A549 (cell line): ENCODE measurements around the gene ZG16. TPM values are rescaled to one million over a fixed set of nuclear protein-coding genes. Genes with fewer than 3 reads are reported as not detected.
A peak's percentile ranks its signal among the peaks of the same experiment; 100 is the strongest.

ENCODE experiments used
- ATAC-seq, 2 experiments: fragments of 200-7000 bp in 1 of 2; fragments of >200 bp in 1 of 2; cut with Nextera tagmentation in 1 of 2; cut with Tn5 transposase in 1 of 2; 3 replicates each; pipeline versions ENCODE4 v1.8.0 to v1.9.1; 2018 to 2020; ENCODE audit warnings: mild to moderate bottlenecking in 1 of 2, moderate library complexity in 1 of 2
- CTCF ChIA-PET: fragments of 300-600 bp; sonication (Branson Sonifier 250); formaldehyde crosslinking; extraction: SDS; loops from one replicate; lab custom pipeline; 2021; ENCODE audit warnings: antibody characterized with exemption, inconsistent platforms; lab: Yijun Ruan, JAX
- POLR2A ChIA-PET: fragments of 350-600 bp; formaldehyde crosslinking; extraction: SDS; loops from one replicate; lab custom pipeline; 2021; ENCODE audit warnings: antibody characterized with exemption, inconsistent platforms; lab: Yijun Ruan, JAX
- DNase-seq, 2 experiments: peaks; one replicate each; pipeline versions ENCODE4 v3.0.0 to v3.0.0-alpha.2; 2011 to 2016; ENCODE audit warnings: low read depth in 1 of 2, low spot score in 1 of 2
- FAIRE-seq: peaks from 2 replicates; lab custom pipeline; 2011; peaks lifted over from hg19 to GRCh38; lab: Jason Lieb, UNC
- H3K27ac ChIP-seq, 2 experiments: fragments of >200 bp; sonication (Bioruptor Twin); formaldehyde crosslinking; 3 replicates each; pipeline ENCODE4 v1.5.1; 2016 to 2017
- H3K4me1 ChIP-seq: fragments of >200 bp; sonication (Bioruptor Twin); formaldehyde crosslinking; 3 replicates; pipeline ENCODE4 v1.6.1; 2016
- H3K4me2 ChIP-seq: fragments of >200 bp; sonication (Bioruptor Twin); formaldehyde crosslinking; 3 replicates; pipeline ENCODE4 v1.6.1; 2016
- H3K4me3 ChIP-seq: fragments of >200 bp; sonication (Bioruptor Twin); formaldehyde crosslinking; 3 replicates; pipeline ENCODE4 v1.5.1; 2016
- H3K9me3 ChIP-seq: fragments of >200 bp; sonication (Bioruptor Twin); formaldehyde crosslinking; 3 replicates; pipeline ENCODE4 v1.6.1; 2016
- E2F6 ChIP-seq: IDR thresholded peaks from 2 replicates; pipeline ENCODE4 v1.6.1; 2012; ENCODE audit warnings: low read depth, borderline replicate concordance
- EHMT2 ChIP-seq: fragments of 200-600 bp; sonication (generic); IDR thresholded peaks from 2 replicates; pipeline ENCODE4 v1.6.1; 2016; ENCODE audit warnings: antibody characterized with exemption, low read depth, mild to moderate bottlenecking, moderate library complexity
- EP300 ChIP-seq, 2 experiments: fragments of >200 bp; sonication (Bioruptor Twin); formaldehyde crosslinking; IDR thresholded peaks; 2 replicates in 1 of 2; 3 replicates in 1 of 2; pipeline ENCODE4 v1.6.1; 2016 to 2017
- ESRRA ChIP-seq: fragments of 150-350 bp; IDR thresholded peaks from 2 replicates; pipeline ENCODE4 v1.6.1; 2014; ENCODE audit warnings: mild to moderate bottlenecking, low read length, borderline replicate concordance
- HDAC2 ChIP-seq: fragments of 200-600 bp; sonication (generic); IDR thresholded peaks from 2 replicates; pipeline ENCODE4 v1.6.1; 2016
- HES2 ChIP-seq: fragments of >200 bp; sonication (Bioruptor Twin); formaldehyde crosslinking; IDR thresholded peaks from 2 replicates; pipeline ENCODE4 v1.6.1; 2016
- KDM5A ChIP-seq: fragments of 200-600 bp; sonication (generic); IDR thresholded peaks from 2 replicates; pipeline ENCODE4 v1.6.1; 2016; ENCODE audit warnings: antibody characterized with exemption, mild to moderate bottlenecking
- MYC ChIP-seq: IDR thresholded peaks from 2 replicates; pipeline ENCODE4 v1.6.1; 2012; ENCODE audit warnings: mild to moderate bottlenecking, inconsistent platforms, low read length, improper control_type of control experiment, borderline replicate concordance
- NPAS2 ChIP-seq: fragments of 250-450 bp; sonication (Bioruptor Pico); IDR thresholded peaks from 2 replicates; pipeline ENCODE4 v1.8.0; 2022; ENCODE audit warnings: mild to moderate bottlenecking, moderate library complexity, borderline replicate concordance
- NR3C1 ChIP-seq: fragments of >200 bp; sonication (Bioruptor Twin); formaldehyde crosslinking; IDR thresholded peaks from 3 replicates; pipeline ENCODE4 v1.6.1; 2017
- PHF8 ChIP-seq: fragments of 200-600 bp; sonication (generic); IDR thresholded peaks from 2 replicates; pipeline ENCODE4 v1.6.1; 2016; ENCODE audit warnings: low read depth, mild to moderate bottlenecking, antibody characterized with exemption, moderate library complexity, borderline replicate concordance
- POLR2A ChIP-seq: IDR thresholded peaks from 2 replicates; pipeline ENCODE4 v1.6.1; 2012; ENCODE audit warnings: mild to moderate bottlenecking, low read length
- POLR2AphosphoS2 ChIP-seq: conservative IDR thresholded peaks from 2 replicates; pipeline ENCODE4 v1.6.1; 2012; ENCODE audit warnings: low read length, improper control_type of control experiment, inconsistent platforms
- RFX5 ChIP-seq: fragments of 450-650 bp; IDR thresholded peaks from 2 replicates; pipeline ENCODE4 v1.7.1; 2014; ENCODE audit warnings: antibody characterized with exemption, mild to moderate bottlenecking, moderate library complexity
- RNF2 ChIP-seq: fragments of 200-600 bp; sonication (generic); IDR thresholded peaks from 2 replicates; pipeline ENCODE4 v1.6.1; 2016; ENCODE audit warnings: low read depth, mild to moderate bottlenecking, antibody characterized with exemption, moderate library complexity, borderline replicate concordance
- SMC3 ChIP-seq: fragments of >200 bp; sonication (Bioruptor Twin); formaldehyde crosslinking; IDR thresholded peaks from 3 replicates; pipeline ENCODE4 v1.6.1; 2018; ENCODE audit warnings: inconsistent platforms
- SREBF2 ChIP-seq: fragments of 450-650 bp; IDR thresholded peaks from 2 replicates; pipeline ENCODE4 v1.6.1; 2014; ENCODE audit warnings: mild to moderate bottlenecking, moderate library complexity
- ZC3H11A ChIP-seq: fragments of 450-650 bp; IDR thresholded peaks from 2 replicates; pipeline ENCODE4 v1.6.1; 2014; ENCODE audit warnings: antibody characterized with exemption, mild to moderate bottlenecking
- ZFP36 ChIP-seq: fragments of 450-650 bp; IDR thresholded peaks from 2 replicates; pipeline ENCODE4 v1.6.1; 2014; ENCODE audit warnings: borderline replicate concordance; ENCODE audit not compliant: partially characterized antibody
- ZNF302 ChIP-seq: fragments of 250-450 bp; sonication (Bioruptor Pico); IDR thresholded peaks from 2 replicates; pipeline ENCODE4 v1.9.0; 2021; ENCODE audit warnings: inconsistent platforms, mild to moderate bottlenecking, moderate library complexity
- WGBS: methylation state at CpG from one replicate; pipeline ENCODE4 v1.1.6; 2017; ENCODE audit errors: missing lambda C conversion rate; 5-methylcytosine and 5-hydroxymethylcytosine counted together
- polyA plus RNA-seq, 4 experiments: library from polyadenylated mRNA; depleted of rRNA in 3 of 4; stranded (reverse); fragments of >200 nt; fragmentation: RNase III in 1 of 4; extraction: RNeasy Plus Mini Kit Qiagen cat#74134 plus additional on column Dnase treatment in 1 of 4; gene quantifications; 2 replicates in 3 of 4; 3 replicates in 1 of 4; pipeline ENCODE4 v1.2.3, GENCODE V29; 2011 to 2017
- TF ChIP-seq, protein P1 (sequence below): IDR thresholded peaks from 2 replicates; pipeline ENCODE4 v1.6.1; 2012
- TF ChIP-seq, protein P2 (sequence below): IDR thresholded peaks from 2 replicates; pipeline ENCODE4 v1.6.1; 2012
- TF ChIP-seq, protein P3 (sequence below): fragments of >200 bp; sonication (Bioruptor Twin); formaldehyde crosslinking; IDR thresholded peaks from 3 replicates; pipeline ENCODE4 v1.6.1; 2016
- TF ChIP-seq, protein P4 (sequence below): fragments of 200-600 bp; sonication (generic); IDR thresholded peaks from 2 replicates; pipeline ENCODE4 v1.6.1; 2016; ENCODE audit warnings: antibody characterized with exemption, mild to moderate bottlenecking, moderate library complexity

The ZG16 gene
- polyA plus RNA-seq, 2 of the 4 experiments (the other 2 are of a cell fraction): not detected

GRCh38 chr16:29806641-29807425 lies 28.8 kb downstream of the ZG16 start:
- Histone ChIP-seq H3K4me3 (peak overlapping the region; percentile 90), H3K4me2 (peak overlapping the region; percentile 94), H3K27ac (peak overlapping the region; percentile 98 to 99), H3K4me1 (peaks cover 44% of the 10 kb centered on the region), H3K9me3 (no peaks in the 10 kb centered on the region)
- peak; percentile 31; the same call in 1 of the 2 replicates for TF ChIP-seq POLR2A
- TF ChIP-seq NPAS2: no peak
- TF ChIP-seq, protein P1, sequence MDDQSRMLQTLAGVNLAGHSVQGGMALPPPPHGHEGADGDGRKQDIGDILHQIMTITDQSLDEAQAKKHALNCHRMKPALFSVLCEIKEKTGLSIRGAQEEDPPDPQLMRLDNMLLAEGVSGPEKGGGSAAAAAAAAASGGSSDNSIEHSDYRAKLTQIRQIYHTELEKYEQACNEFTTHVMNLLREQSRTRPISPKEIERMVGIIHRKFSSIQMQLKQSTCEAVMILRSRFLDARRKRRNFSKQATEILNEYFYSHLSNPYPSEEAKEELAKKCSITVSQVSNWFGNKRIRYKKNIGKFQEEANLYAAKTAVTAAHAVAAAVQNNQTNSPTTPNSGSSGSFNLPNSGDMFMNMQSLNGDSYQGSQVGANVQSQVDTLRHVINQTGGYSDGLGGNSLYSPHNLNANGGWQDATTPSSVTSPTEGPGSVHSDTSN: 0 out of 2 replicates have a peak, but pooled peaks have one; percentile 22
- TF ChIP-seq, protein P2, sequence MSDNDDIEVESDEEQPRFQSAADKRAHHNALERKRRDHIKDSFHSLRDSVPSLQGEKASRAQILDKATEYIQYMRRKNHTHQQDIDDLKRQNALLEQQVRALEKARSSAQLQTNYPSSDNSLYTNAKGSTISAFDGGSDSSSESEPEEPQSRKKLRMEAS: peak; percentile 74
- peak; percentile 73 for TF ChIP-seq E2F6
- TF ChIP-seq, protein P3, sequence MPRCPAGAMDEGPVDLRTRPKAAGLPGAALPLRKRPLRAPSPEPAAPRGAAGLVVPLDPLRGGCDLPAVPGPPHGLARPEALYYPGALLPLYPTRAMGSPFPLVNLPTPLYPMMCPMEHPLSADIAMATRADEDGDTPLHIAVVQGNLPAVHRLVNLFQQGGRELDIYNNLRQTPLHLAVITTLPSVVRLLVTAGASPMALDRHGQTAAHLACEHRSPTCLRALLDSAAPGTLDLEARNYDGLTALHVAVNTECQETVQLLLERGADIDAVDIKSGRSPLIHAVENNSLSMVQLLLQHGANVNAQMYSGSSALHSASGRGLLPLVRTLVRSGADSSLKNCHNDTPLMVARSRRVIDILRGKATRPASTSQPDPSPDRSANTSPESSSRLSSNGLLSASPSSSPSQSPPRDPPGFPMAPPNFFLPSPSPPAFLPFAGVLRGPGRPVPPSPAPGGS: peak; percentile 26; the same call in 1 of the 3 replicates
- TF ChIP-seq ZNF302 (CRISPR knock-in tag): no peak
- no peak for TF ChIP-seq POLR2AphosphoS2
- ATAC-seq (peak in 1 of 2 experiments; percentile 2; a peak in 2 of 6 replicates), DNase-seq (peak in 1 of 2 experiments; percentile 88), FAIRE-seq (no peak)
- WGBS: no CpG with 5 or more reads among the region's 99 CpGs
- ChIA-PET CTCF (interaction anchor here (0.8 to 24.4 kb wide), 25 partner anchors 8 to 235 kb away, joined by 3 to 568 read pairs (median 4); partner anchors contain the start of genes ASPHD1, KIF22, MVP and PAGR1), POLR2A (interaction anchor here (0.6 to 3.7 kb wide), 8 partner anchors 9 to 528 kb away, joined by 3 to 25 read pairs (median 8); partner anchors contain the start of genes KIF22, MVP, PAGR1 and SEZ6L2)

DNA sequence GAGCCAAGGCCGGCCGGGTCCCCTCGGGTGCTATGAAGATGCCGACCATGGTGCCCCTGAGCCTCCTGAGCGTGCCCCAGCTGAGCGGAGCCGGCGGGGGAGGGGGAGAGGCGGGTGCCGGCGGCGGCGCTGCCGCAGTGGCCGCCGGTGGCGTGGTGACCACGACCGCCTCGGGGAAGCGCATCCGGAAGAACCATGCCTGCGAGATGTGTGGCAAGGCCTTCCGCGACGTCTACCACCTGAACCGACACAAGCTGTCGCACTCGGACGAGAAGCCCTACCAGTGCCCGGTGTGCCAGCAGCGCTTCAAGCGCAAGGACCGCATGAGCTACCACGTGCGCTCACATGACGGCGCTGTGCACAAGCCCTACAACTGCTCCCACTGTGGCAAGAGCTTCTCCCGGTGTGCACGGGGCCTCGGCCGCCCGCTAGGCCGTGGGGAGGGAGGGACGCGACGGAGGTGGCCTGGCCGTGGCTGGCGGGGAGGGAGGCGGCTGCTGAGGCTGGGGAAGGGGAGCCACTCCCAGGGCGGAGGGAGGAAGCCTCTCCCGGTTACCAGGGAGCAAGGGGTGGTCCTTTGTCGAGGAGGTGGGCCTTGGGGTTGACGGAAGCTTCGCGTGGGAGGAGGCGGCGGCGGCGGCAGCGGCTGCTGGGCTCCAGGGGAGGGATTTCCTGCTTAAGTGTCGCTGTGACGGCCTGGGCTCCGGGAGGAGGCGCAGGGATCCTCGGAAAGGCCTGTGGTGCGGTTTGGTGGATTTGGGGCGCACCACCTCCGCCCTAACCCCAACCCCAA lies 29.6 kb downstream of the ZG16 start:
- peak in 1 of 2 experiments; percentile 95 for DNase-seq
- Histone ChIP-seq H3K27ac (peak overlapping the region; percentile 98 to 99), H3K4me3 (peak overlapping the region; percentile 90), H3K9me3 (no peaks in the 10 kb centered on the region), H3K4me1 (peaks cover 48% of the 10 kb centered on the region), H3K4me2 (peak overlapping the region; percentile 94)
- CTCF ChIA-PET: interaction anchor here (0.6 to 24.4 kb wide), 31 partner anchors 9 to 234 kb away, joined by 3 to 568 read pairs (median 4); partner anchors contain the start of genes ASPHD1, C16orf92, KIF22 and MVP
- no peak for FAIRE-seq
- WGBS: under 1% methylated on average over 39 of the region's 69 CpGs
- ATAC-seq: peak; percentile 12 to 16
- POLR2A ChIA-PET: interaction anchor here (1.1 to 3.7 kb wide), 6 partner anchors 8 to 92 kb away, joined by 3 to 25 read pairs (median 8); partner anchors contain the start of genes KIF22, MVP, PAGR1 and SEZ6L2
- no peak for TF ChIP-seq NR3C1
- no peak for TF ChIP-seq RFX5
- 0 out of 2 replicates have a peak, but pooled peaks have one; percentile 27 for TF ChIP-seq HDAC2
- TF ChIP-seq MYC: peak; percentile 82
- TF ChIP-seq SMC3: peak; percentile 55; the same call in 2 of the 3 replicates
- no peak for TF ChIP-seq PHF8
- no peak for TF ChIP-seq HES2
- no peak for TF ChIP-seq ZC3H11A
- TF ChIP-seq, protein P4, sequence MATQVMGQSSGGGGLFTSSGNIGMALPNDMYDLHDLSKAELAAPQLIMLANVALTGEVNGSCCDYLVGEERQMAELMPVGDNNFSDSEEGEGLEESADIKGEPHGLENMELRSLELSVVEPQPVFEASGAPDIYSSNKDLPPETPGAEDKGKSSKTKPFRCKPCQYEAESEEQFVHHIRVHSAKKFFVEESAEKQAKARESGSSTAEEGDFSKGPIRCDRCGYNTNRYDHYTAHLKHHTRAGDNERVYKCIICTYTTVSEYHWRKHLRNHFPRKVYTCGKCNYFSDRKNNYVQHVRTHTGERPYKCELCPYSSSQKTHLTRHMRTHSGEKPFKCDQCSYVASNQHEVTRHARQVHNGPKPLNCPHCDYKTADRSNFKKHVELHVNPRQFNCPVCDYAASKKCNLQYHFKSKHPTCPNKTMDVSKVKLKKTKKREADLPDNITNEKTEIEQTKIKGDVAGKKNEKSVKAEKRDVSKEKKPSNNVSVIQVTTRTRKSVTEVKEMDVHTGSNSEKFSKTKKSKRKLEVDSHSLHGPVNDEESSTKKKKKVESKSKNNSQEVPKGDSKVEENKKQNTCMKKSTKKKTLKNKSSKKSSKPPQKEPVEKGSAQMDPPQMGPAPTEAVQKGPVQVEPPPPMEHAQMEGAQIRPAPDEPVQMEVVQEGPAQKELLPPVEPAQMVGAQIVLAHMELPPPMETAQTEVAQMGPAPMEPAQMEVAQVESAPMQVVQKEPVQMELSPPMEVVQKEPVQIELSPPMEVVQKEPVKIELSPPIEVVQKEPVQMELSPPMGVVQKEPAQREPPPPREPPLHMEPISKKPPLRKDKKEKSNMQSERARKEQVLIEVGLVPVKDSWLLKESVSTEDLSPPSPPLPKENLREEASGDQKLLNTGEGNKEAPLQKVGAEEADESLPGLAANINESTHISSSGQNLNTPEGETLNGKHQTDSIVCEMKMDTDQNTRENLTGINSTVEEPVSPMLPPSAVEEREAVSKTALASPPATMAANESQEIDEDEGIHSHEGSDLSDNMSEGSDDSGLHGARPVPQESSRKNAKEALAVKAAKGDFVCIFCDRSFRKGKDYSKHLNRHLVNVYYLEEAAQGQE: no peak
- peak; percentile 94; the same call in 1 of the 2 replicates for TF ChIP-seq RNF2
- TF ChIP-seq NPAS2: peak; percentile 72
- no peak for TF ChIP-seq SREBF2
- TF ChIP-seq, protein P3: peak; percentile 17; the same call in 1 of the 3 replicates
- TF ChIP-seq ZFP36: no peak
- no peak for TF ChIP-seq EP300 (IDR thresholded peaks at IDR 0.05)
- TF ChIP-seq POLR2A: peak; percentile 45
- no peak for TF ChIP-seq EHMT2
- TF ChIP-seq KDM5A: no peak
- no peak for TF ChIP-seq ESRRA
- no peak for TF ChIP-seq ZNF302 (CRISPR knock-in tag)
